HK-2 (cell line): Measurements from ENCODE around the gene DPEP1.
A peak's percentile ranks its signal among the peaks of the same experiment; 100 is the strongest.
"Not testable (repeated sequence)": the region's sequence is repeated elsewhere in the genome, so short reads cannot be mapped to it uniquely, and the experiment has no call there.

Experiments
- DNase-seq: peaks from one replicate; pipeline ENCODE4 v3.0.0-alpha.2; 2018; ENCODE audit not compliant: unreplicated experiment

DPEP1 gene

GRCh38 chr16:89613231-89613953 lies at the start of gene DPEP1:
DPEP1 (plus strand) TSS chr16:89613642; CDS start chr16:89630411, 16,769 bp downstream.
- DNase-seq, result no peak

GRCh38 chr16:89564476-89565255 lies 48.8 kb upstream of the DPEP1 start:
- DNase-seq, result peak; percentile 57

GRCh38 chr16:89565256-89565505 lies 48.3 kb upstream of the DPEP1 start:
- DNase-seq, result no peak

GRCh38 chr16:89565506-89566372 lies 47.7 kb upstream of the DPEP1 start:
- DNase-seq, result peak; percentile 88

- DNase-seq, result no peak
Measured at GRCh38 chr16:89567656-89568594, 45.5 kb upstream of the DPEP1 start.

- no peak for DNase-seq
Measured at GRCh38 chr16:89569506-89570341, 43.7 kb upstream of the DPEP1 start.

- no peak for DNase-seq
Measured at GRCh38 chr16:89570342-89570923, 43.0 kb upstream of the DPEP1 start.

- not testable (repeated sequence) for DNase-seq
Measured at GRCh38 chr16:89570983-89571598, 42.4 kb upstream of the DPEP1 start.

- no peak for DNase-seq
Measured at GRCh38 chr16:89571636-89572035, 41.8 kb upstream of the DPEP1 start.

- DNase-seq, result no peak
Measured at GRCh38 chr16:89572073-89572484, 41.4 kb upstream of the DPEP1 start.

GRCh38 chr16:89572485-89573205 lies 40.8 kb upstream of the DPEP1 start:
- no peak for DNase-seq

GRCh38 chr16:89573826-89574680 lies 39.4 kb upstream of the DPEP1 start:
- no peak for DNase-seq

- peak; percentile 55 for DNase-seq
Measured at GRCh38 chr16:89574681-89575246, 38.7 kb upstream of the DPEP1 start.

- DNase-seq, result no peak
Measured at GRCh38 chr16:89575247-89576152, 37.9 kb upstream of the DPEP1 start, which contains the start of gene CPNE7. CPNE7 (plus strand) TSS chr16:89575758; CDS start chr16:89575898, 140 bp downstream.

GRCh38 chr16:89576153-89577054 lies 37.0 kb upstream of the DPEP1 start:
- DNase-seq, result no peak
